HG03460 (cell line): ENCODE results near the gene RNF215.

Experiments used
- ATAC-seq: cut with Tn5 transposase; IDR thresholded peaks from one replicate; pipeline ENCODE4 v1.9.1; 2021; ENCODE audit not compliant: unreplicated experiment

The RNF215 gene

GRCh38 chr22:30334646-30335045, 52.6 kb downstream of the RNF215 start:
- ATAC-seq: no peak

GRCh38 chr22:30333707-30334087, 53.5 kb downstream of the RNF215 start:
- ATAC-seq: no peak

GRCh38 chr22:30332994-30333706, 54.1 kb downstream of the RNF215 start:
- ATAC-seq: no peak

- ATAC-seq: no peak
Observed at GRCh38 chr22:30332551-30332950, 54.7 kb downstream of the RNF215 start.
